ENCODE results near the gene RAB20. TPM values are rescaled to one million over a fixed set of nuclear protein-coding genes. Genes with fewer than 3 reads are reported as not detected.

The RAB20 gene
- total and polyA plus RNA-seq, 2 of the 8 experiments (the other 6 are each of a cell fraction or from before 2014, with no cell fraction given): 14.8 to 27.9 TPM

- TF ChIP-seq, protein P1, sequence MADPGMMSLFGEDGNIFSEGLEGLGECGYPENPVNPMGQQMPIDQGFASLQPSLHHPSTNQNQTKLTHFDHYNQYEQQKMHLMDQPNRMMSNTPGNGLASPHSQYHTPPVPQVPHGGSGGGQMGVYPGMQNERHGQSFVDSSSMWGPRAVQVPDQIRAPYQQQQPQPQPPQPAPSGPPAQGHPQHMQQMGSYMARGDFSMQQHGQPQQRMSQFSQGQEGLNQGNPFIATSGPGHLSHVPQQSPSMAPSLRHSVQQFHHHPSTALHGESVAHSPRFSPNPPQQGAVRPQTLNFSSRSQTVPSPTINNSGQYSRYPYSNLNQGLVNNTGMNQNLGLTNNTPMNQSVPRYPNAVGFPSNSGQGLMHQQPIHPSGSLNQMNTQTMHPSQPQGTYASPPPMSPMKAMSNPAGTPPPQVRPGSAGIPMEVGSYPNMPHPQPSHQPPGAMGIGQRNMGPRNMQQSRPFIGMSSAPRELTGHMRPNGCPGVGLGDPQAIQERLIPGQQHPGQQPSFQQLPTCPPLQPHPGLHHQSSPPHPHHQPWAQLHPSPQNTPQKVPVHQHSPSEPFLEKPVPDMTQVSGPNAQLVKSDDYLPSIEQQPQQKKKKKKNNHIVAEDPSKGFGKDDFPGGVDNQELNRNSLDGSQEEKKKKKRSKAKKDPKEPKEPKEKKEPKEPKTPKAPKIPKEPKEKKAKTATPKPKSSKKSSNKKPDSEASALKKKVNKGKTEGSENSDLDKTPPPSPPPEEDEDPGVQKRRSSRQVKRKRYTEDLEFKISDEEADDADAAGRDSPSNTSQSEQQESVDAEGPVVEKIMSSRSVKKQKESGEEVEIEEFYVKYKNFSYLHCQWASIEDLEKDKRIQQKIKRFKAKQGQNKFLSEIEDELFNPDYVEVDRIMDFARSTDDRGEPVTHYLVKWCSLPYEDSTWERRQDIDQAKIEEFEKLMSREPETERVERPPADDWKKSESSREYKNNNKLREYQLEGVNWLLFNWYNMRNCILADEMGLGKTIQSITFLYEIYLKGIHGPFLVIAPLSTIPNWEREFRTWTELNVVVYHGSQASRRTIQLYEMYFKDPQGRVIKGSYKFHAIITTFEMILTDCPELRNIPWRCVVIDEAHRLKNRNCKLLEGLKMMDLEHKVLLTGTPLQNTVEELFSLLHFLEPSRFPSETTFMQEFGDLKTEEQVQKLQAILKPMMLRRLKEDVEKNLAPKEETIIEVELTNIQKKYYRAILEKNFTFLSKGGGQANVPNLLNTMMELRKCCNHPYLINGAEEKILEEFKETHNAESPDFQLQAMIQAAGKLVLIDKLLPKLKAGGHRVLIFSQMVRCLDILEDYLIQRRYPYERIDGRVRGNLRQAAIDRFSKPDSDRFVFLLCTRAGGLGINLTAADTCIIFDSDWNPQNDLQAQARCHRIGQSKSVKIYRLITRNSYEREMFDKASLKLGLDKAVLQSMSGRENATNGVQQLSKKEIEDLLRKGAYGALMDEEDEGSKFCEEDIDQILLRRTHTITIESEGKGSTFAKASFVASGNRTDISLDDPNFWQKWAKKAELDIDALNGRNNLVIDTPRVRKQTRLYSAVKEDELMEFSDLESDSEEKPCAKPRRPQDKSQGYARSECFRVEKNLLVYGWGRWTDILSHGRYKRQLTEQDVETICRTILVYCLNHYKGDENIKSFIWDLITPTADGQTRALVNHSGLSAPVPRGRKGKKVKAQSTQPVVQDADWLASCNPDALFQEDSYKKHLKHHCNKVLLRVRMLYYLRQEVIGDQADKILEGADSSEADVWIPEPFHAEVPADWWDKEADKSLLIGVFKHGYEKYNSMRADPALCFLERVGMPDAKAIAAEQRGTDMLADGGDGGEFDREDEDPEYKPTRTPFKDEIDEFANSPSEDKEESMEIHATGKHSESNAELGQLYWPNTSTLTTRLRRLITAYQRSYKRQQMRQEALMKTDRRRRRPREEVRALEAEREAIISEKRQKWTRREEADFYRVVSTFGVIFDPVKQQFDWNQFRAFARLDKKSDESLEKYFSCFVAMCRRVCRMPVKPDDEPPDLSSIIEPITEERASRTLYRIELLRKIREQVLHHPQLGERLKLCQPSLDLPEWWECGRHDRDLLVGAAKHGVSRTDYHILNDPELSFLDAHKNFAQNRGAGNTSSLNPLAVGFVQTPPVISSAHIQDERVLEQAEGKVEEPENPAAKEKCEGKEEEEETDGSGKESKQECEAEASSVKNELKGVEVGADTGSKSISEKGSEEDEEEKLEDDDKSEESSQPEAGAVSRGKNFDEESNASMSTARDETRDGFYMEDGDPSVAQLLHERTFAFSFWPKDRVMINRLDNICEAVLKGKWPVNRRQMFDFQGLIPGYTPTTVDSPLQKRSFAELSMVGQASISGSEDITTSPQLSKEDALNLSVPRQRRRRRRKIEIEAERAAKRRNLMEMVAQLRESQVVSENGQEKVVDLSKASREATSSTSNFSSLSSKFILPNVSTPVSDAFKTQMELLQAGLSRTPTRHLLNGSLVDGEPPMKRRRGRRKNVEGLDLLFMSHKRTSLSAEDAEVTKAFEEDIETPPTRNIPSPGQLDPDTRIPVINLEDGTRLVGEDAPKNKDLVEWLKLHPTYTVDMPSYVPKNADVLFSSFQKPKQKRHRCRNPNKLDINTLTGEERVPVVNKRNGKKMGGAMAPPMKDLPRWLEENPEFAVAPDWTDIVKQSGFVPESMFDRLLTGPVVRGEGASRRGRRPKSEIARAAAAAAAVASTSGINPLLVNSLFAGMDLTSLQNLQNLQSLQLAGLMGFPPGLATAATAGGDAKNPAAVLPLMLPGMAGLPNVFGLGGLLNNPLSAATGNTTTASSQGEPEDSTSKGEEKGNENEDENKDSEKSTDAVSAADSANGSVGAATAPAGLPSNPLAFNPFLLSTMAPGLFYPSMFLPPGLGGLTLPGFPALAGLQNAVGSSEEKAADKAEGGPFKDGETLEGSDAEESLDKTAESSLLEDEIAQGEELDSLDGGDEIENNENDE (IDR thresholded peaks at IDR 0.05; ENCODE audit: insufficient replicate concordance, low read length): no peak
- TF ChIP-seq RBBP5 (IDR thresholded peaks at IDR 0.05; ENCODE audit: borderline replicate concordance, low read depth, low read length): no peak
- TF ChIP-seq NRF1 (IDR thresholded peaks at IDR 0.05; ENCODE audit: low read depth, low read length): no peak
- no peak for TF ChIP-seq FOSL1 (IDR thresholded peaks at IDR 0.05; ENCODE audit: insufficient read depth, low read depth, low read length)
- TF ChIP-seq, protein P2, sequence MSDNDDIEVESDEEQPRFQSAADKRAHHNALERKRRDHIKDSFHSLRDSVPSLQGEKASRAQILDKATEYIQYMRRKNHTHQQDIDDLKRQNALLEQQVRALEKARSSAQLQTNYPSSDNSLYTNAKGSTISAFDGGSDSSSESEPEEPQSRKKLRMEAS (IDR thresholded peaks at IDR 0.05): no peak
- TF ChIP-seq BRCA1 (IDR thresholded peaks at IDR 0.05; ENCODE audit: low read depth, low read length): no peak
- TF ChIP-seq TAF7 (optimal IDR thresholded peaks at IDR 0.05; ENCODE audit: borderline replicate concordance, low read depth, low read length): no peak
Observed at GRCh38 chr13:110528371-110528770, 33.2 kb downstream of the RAB20 start (continued).
